Kidney epithelial cell (primary cell): ENCODE results near the gene RAD21L1. TPM values are rescaled to one million over a fixed set of nuclear protein-coding genes. Genes with fewer than 3 reads are reported as not detected.

Experiments used
- DNase-seq: peaks from one replicate; pipeline ENCODE4 v3.0.0-alpha.2; 2010; ENCODE audit warnings: low read depth
- H3K27me3 ChIP-seq: 2 replicates; pipeline ENCODE4 v1.6.0; 2011; ENCODE audit warnings: low read length; ENCODE audit not compliant: control insufficient read depth, insufficient read depth
- H3K36me3 ChIP-seq: 2 replicates; pipeline ENCODE4 v1.5.1; 2011; ENCODE audit warnings: low read length; ENCODE audit not compliant: control insufficient read depth, insufficient read depth
- H3K4me3 ChIP-seq: 2 replicates; pipeline ENCODE4 v1.5.1; 2011; ENCODE audit warnings: low read depth, mild to moderate bottlenecking, control low read depth, low read length
- total RNA-seq: library from RNA; depleted of rRNA; stranded (reverse); fragments of >200 nt; gene quantifications from 2 replicates; pipeline ENCODE4 v1.2.3, GENCODE V29; 2015
- TF ChIP-seq, protein P1 (sequence below): IDR thresholded peaks from 2 replicates; pipeline ENCODE4 v1.5.1; 2011; ENCODE audit warnings: mild to moderate bottlenecking, moderate library complexity, low read length, control low read depth, inconsistent platforms; ENCODE audit not compliant: insufficient read depth, poor library complexity, severe bottlenecking

Gene RAD21L1
- total RNA-seq, 1 donor from 2014 or later, result not detected

GRCh38 chr20:1298166-1298565 is 72.3 kb downstream of the RAD21L1 start:
- Histone ChIP-seq H3K27me3 (no peaks in the 10 kb centered on the region), H3K4me3 (no peak overlapping the region), H3K36me3 (no peaks in the 10 kb centered on the region)
- DNase-seq, result no peak
- TF ChIP-seq, protein P1, sequence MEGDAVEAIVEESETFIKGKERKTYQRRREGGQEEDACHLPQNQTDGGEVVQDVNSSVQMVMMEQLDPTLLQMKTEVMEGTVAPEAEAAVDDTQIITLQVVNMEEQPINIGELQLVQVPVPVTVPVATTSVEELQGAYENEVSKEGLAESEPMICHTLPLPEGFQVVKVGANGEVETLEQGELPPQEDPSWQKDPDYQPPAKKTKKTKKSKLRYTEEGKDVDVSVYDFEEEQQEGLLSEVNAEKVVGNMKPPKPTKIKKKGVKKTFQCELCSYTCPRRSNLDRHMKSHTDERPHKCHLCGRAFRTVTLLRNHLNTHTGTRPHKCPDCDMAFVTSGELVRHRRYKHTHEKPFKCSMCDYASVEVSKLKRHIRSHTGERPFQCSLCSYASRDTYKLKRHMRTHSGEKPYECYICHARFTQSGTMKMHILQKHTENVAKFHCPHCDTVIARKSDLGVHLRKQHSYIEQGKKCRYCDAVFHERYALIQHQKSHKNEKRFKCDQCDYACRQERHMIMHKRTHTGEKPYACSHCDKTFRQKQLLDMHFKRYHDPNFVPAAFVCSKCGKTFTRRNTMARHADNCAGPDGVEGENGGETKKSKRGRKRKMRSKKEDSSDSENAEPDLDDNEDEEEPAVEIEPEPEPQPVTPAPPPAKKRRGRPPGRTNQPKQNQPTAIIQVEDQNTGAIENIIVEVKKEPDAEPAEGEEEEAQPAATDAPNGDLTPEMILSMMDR, result no peak

DNA sequence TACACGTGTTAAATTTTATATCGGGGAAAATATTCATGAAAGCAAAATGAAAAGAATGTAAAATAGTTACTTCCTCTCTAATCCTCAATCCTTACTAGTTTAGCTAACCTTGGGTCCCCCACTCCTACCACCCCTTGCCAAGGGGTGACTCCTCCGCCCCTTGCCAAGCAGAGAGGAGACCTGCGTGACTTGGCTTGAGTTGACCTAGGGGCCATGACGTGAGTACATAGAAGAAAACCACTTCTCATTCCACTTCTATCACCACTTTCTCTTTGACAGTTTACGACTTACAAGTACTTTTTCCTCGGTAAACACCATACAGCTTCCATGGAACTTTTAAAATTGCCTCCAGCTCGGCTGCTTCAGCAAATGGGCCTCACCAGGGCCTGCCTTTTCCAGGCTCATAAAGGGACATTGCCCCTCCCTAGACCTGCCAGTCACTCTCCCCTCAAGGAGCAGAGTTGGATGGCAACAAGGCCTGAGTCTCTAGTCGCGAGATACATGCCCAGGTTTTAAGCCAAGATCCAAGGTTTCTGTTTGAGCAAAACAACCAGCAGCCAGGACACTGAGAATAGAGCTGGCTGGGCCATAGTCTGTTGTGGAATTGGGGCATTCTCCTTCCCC is 73.2 kb downstream of the RAD21L1 start:
- Histone ChIP-seq H3K4me3 (no peak overlapping the region), H3K27me3 (no peaks in the 10 kb centered on the region), H3K36me3 (no peaks in the 10 kb centered on the region)
- TF ChIP-seq, protein P1, result no peak
- no peak for DNase-seq

DNA sequence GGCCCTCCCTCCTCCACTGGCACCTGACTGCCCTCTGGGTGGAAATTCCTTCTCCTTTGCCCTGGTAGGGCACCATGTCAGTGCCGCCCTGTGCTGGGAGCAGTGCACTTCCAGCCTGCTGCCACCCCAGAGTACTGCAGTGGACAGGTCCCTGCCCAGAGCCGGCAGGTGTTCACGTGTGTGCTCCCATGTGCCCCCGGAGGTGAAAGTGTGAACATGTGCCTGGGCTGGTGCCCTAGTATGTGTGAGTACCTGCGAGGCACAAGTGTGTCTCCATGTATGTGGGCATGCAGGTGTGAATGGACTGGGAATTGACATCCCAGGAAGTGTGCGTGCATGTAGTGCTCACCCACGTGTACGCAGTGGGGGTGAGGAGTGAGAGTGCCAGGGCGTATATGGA is 73.7 kb downstream of the RAD21L1 start:
- no peaks in the 10 kb centered on the region for H3K27me3 ChIP-seq
- H3K36me3 ChIP-seq, result no peaks in the 10 kb centered on the region
- no peak overlapping the region for H3K4me3 ChIP-seq
- DNase-seq, result no peak
- TF ChIP-seq, protein P1, result no peak

GRCh38 chr20:1300083-1300840 is 74.4 kb downstream of the RAD21L1 start:
- H3K4me3 ChIP-seq, result no peak overlapping the region
- DNase-seq, result no peak
- TF ChIP-seq, protein P1, result no peak
- H3K27me3 ChIP-seq, result no peaks in the 10 kb centered on the region
- H3K36me3 ChIP-seq, result no peaks in the 10 kb centered on the region

DNA sequence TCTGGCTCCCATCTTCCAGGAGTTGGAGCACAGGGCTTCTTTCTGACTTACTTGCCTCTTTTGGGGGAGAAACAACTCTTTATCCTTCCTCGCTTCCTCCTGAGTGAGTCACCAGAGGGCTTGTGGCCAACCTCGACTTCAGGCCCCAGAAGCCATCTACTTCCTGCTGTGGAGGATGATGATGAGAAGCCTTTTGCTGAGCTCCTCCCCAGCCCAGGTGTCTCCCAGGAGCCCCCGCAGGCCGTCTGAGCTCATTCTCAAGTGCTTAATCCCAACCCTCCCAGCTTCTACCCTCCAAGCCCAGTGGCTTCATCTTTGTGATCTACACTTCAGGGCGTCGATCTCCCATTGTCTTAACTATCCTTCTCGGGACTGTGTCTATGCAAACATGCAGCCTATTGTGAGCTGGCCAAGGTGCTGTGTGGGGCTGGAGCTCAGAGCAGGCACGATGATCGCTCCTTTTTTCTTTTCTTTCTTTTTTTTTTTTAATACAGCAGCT is 75.2 kb downstream of the RAD21L1 start:
- TF ChIP-seq, protein P1, result no peak
- Histone ChIP-seq H3K27me3 (no peaks in the 10 kb centered on the region), H3K4me3 (no peak overlapping the region), H3K36me3 (no peaks in the 10 kb centered on the region)
- DNase-seq, result no peak
